ENCODE data around the gene SEMA4D.

GRCh38 chr9:89531766-89532165 is 33.9 kb upstream of the SEMA4D start:
- TF ChIP-seq FOXJ3 (CRISPR knock-in tag; IDR thresholded peaks at IDR 0.05; ENCODE audit: borderline replicate concordance), result no peak
- TF ChIP-seq MXI1 (IDR thresholded peaks at IDR 0.05; ENCODE audit: borderline replicate concordance, low read depth, low read length), result no peak
- TF ChIP-seq, protein P1, sequence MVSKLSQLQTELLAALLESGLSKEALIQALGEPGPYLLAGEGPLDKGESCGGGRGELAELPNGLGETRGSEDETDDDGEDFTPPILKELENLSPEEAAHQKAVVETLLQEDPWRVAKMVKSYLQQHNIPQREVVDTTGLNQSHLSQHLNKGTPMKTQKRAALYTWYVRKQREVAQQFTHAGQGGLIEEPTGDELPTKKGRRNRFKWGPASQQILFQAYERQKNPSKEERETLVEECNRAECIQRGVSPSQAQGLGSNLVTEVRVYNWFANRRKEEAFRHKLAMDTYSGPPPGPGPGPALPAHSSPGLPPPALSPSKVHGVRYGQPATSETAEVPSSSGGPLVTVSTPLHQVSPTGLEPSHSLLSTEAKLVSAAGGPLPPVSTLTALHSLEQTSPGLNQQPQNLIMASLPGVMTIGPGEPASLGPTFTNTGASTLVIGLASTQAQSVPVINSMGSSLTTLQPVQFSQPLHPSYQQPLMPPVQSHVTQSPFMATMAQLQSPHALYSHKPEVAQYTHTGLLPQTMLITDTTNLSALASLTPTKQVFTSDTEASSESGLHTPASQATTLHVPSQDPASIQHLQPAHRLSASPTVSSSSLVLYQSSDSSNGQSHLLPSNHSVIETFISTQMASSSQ (IDR thresholded peaks at IDR 0.05; ENCODE audit: low read depth), result no peak
- TF ChIP-seq, protein P1 (CRISPR knock-in tag; IDR thresholded peaks at IDR 0.05; ENCODE audit: borderline replicate concordance), result no peak
- TF ChIP-seq FOXM1 (CRISPR knock-in tag; IDR thresholded peaks at IDR 0.05), result no peak
- TF ChIP-seq ZSCAN21 (CRISPR knock-in tag; IDR thresholded peaks at IDR 0.05; ENCODE audit: borderline replicate concordance), result no peak
